ENCODE data around the gene ERCC2. TPM values are rescaled to one million over a fixed set of nuclear protein-coding genes. Genes with fewer than 3 reads are reported as not detected.

ERCC2 gene
- total RNA-seq, 1 donor from 2014 or later: 25.3 TPM

DNA sequence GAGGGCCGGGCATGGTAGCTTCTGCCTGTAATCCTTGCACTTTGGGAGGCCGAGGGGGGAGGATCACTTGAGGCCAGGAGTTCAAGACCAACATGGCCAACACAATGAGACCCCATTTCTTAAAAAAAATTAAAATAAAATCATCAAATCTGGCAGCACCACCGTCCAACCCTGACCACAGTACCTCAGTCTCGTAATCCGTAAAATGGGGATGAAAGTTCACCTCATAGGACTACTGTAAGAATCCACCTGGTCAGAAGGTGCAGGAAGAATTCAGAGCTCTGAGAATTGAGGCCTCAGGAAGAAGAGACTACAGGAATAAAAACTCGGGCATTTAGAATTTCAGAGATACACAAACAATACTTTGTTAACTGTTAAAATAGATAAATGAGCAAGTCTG lies 31.4 kb upstream of the ERCC2 start:
- DNase-seq (ENCODE audit: low spot score): no peak

GRCh38 chr19:45400192-45400591 lies 29.8 kb upstream of the ERCC2 start:
- peak; percentile 28 for DNase-seq (ENCODE audit: low spot score)

DNA sequence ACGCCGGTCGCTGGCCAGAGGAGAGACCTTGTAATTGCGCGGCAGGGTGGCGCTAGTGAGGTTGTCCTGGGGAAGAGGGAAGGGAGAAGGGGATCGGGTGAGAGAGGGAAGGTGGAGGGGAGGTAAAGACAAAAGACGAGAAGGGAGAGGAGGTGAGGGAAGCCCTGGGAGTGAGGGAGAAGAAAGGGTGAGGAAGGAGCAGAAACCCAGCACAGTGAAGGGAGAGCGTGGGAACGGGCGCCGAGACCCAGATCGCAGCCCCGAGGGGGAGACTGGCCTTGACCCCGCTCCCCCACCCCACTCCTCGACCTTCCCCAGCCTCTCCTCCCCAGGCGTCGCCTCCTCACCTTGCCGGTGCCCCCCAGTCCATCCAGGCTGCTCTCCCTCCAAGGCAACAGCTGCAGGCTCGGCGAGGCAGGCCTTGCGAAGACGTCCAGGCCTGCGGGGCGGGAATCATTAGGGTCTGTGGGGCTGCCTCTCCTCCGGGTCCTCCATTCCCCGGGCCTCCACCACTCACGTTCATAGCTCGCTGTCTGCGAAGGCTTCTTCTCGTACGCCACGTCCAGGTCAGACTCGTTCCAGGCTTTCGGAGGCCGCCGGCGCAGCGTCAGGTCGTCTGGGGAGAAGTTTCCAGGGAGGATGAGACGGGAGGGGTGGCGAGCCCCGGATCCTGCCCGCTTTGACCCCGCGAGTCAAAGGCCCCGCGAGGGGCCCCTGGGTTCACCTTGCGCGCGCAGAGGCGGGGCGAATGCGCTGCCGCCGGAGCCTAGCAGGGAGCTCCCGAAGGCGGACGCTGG lies 25.6 kb upstream of the ERCC2 start:
- DNase-seq (ENCODE audit: low spot score): no peak

GRCh38 chr19:45391871-45392665 lies 21.7 kb upstream of the ERCC2 start:
- DNase-seq (ENCODE audit: low spot score): no peak

GRCh38 chr19:45391346-45391745 lies 21.0 kb upstream of the ERCC2 start:
- no peak for DNase-seq (ENCODE audit: low spot score)

- no peak for DNase-seq (ENCODE audit: low spot score)
Observed at GRCh38 chr19:45385392-45386221, 15.2 kb upstream of the ERCC2 start.

DNA sequence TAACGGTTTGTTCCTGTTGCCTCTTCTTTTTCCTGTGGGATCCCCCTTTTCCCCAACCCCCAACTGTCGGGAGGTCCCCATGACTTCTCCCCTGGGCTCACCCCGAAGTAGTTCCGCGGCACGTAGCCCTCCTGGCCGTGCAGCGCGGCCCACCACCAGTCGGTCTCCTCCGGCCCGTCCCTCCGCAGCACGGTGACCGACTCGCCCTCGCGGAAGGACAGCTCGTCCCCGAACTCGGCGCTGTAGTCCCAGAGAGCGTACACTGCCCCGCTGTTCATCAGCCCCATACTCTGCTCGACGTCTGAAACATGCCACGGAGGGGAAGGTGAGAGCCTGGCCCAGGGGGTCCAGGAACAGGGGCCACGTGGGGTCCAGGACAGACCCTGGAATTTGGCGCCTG lies 12.1 kb upstream of the ERCC2 start:
- DNase-seq (ENCODE audit: low spot score): no peak

- no peak for DNase-seq (ENCODE audit: low spot score)
Observed at GRCh38 chr19:45380107-45380506, 9.7 kb upstream of the ERCC2 start.

DNA sequence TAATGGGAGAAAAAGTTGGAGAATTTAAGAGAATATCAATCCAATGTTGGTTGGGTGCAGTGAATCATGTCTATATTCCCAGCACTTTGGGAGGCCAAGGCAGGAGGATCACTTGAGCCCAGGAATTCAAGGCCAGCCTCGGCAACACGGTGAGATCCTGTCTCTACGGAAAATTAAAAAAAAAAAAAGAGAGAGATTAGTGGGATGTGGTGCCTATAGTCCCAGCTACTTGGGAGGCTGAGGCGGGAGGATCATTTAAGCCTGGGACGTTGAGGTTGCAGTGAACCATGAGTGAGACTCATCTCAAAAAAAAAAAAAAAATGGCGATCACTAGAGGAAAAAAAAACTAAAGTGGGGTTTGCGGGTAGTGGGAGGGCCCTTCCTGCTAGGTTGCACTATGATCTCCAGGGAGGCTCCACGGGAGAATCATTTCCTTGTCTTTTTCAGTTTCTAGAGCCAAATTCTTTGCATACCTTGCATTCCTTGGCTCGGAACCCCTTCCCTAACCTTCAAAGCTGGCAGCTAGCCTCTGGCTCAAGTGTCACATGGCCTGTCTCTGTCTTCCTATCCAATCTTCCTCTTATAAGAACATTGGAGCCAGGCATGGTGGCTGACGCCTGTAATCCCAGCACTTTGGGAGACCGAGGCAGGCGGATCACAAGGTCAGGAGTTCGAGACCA lies 5.8 kb upstream of the ERCC2 start:
- DNase-seq (ENCODE audit: low spot score): peak; percentile 73

GRCh38 chr19:45368737-45369340 lies 1.5 kb downstream of the ERCC2 start:
- DNase-seq (ENCODE audit: low spot score): no peak

- no peak for DNase-seq (ENCODE audit: low spot score)
Observed at GRCh38 chr19:45368127-45368526, 2.2 kb downstream of the ERCC2 start.

DNA sequence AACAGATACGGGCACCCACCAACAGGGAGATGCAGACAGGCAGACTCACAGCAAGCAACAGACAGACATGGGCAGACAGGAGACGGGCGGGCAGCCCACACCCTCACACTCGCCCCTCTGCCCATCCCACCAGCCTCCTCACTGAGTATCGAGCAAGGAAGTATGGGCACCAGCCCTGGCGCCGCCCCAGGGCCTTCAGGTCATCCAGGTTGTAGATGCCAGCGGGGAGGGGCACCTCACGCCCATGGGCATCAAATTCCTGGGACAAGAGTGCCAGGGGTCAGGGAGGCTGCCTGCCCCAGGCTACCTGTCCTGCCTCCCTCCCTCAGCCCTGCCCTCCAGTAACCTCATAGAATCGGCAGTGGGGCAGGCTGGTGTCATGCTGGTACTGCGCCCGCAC lies 5.7 kb downstream of the ERCC2 start:
- DNase-seq (ENCODE audit: low spot score): no peak

- no peak for DNase-seq (ENCODE audit: low spot score)
Observed at GRCh38 chr19:45363861-45364459, 6.4 kb downstream of the ERCC2 start.

- DNase-seq (ENCODE audit: low spot score): no peak
Observed at GRCh38 chr19:45362291-45362690, 8.1 kb downstream of the ERCC2 start.

DNA sequence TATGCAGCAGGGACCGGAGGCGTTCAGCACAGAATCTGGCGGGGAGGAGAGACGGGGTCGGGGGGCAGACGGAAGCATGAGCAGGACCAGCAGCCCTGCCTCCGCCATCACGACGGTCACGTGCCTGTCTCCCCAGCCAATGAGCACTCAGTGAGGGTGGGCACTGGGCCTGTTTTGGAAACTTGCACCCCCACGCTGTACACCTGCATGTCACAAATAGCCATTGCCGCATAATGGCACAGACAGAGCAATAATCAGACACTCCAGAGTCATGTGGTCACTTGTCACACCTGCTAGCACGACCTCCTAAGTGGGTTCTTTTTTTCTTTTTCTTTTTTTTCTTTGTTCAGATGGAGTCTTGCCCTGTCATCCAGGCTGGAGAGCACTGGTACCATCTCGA lies 8.8 kb downstream of the ERCC2 start:
- no peak for DNase-seq (ENCODE audit: low spot score)

DNA sequence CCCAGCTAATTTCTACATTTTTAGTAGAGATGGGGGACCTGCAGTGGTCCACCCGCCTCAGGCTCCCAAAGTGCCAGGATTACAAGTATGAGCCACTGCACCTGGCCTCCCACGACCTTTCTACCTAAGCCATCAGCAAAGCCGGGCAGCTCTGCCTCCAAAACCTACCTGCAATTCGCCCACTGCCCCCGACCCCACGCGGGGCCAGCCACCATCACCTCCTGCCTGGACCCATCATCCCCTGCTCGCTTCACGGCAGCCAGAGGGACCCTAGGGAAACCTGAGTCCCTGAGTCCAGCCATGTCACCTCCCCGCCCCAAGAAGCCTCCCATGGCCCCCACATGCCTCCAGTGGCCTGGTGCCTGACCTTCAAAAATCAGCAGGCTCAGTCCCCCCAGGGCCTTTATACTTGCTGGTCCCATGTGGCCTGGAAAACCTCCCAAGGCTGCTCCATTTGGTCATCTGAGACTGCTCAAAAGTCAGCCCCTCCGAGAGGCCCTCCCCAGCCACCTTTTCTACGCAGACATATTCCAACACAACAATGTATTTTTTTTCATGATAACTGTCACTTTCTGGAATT lies 12.1 kb downstream of the ERCC2 start:
- DNase-seq (ENCODE audit: low spot score): no peak

DNA sequence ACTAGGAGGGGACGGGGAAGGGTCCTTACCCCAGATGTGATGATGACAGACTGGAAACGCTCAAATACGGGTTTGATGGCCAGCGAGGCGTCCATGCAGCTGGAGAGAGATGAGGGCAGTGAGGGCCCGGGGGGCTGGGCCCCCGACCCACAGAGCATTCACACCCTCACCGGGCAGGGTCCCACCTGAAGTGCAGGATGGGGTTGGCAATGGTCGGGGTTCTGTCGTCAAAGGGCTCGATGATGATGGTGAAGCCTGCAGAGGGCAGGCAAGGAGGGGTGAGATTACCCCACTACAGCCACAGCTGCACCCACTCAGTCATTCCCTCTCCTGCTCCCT lies 13.0 kb downstream of the ERCC2 start:
- no peak for DNase-seq (ENCODE audit: low spot score)

DNA sequence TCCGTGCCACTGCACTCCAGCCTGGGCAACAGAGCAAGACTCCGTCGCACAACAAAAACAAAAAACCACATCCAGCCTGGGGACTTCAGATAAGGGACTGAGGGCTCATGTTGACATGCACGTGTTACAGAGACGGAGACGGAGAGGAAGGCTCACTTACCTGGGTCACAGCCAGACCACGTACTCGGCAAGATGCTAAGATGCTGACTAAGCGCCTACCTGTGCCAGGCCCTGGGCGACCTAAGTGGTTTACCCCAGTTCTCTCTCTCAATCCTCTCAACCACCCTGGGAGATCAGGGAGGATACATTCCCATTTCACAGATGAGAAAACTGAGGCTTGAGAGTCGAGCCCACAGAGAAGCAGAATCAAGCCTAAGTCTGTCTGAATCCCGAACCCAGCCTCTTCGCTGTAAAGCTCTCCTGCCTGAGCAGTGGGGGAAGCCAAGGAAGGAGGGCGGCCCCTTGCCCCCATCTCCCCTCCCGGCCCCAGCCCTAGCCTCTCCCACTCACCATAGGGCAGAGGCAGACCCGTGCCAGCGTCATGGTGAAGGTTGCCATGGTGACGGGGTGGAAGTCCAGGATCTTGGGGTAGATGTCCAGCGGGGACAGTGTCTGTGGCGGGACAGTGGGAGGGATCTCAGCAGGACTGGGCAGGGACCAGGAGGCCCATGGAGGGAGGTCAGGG lies 13.5 kb downstream of the ERCC2 start:
- DNase-seq (ENCODE audit: low spot score): no peak

DNA sequence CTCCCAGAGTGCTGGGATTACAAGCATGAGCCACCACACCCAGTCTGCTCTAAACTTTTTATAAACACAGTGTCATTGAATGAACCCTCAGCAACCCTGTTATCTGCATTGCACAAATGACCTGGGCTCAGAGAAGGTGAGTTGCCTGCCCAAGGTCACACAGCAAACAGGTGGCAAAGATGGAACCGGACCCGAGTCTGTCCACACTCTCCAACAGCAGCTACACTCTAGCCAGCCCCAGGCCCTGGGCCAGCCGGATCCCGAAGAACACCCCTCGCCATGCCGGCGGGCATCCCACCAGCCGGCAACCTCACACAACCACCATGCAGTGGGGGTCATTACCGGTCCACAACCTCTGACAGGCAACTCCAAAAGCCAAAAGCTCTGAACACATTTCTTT lies 14.5 kb downstream of the ERCC2 start:
- DNase-seq (ENCODE audit: low spot score): no peak

GRCh38 chr19:45355402-45355801 lies 15.0 kb downstream of the ERCC2 start:
- no peak for DNase-seq (ENCODE audit: low spot score)
